Keratinocyte (primary cell): ENCODE data around the gene FBP1. TPM values are rescaled to one million over a fixed set of nuclear protein-coding genes. Genes with fewer than 3 reads are reported as not detected.

ENCODE experiments used
- DNase-seq: peaks from one replicate; pipeline ENCODE4 v3.0.0-alpha.2; 2011; ENCODE audit warnings: low read depth, missing footprints, low spot score
- FAIRE-seq: peaks from 2 replicates; lab custom pipeline; 2011; peaks lifted over from hg19 to GRCh38; lab: Jason Lieb, UNC
- H2AFZ ChIP-seq: 2 replicates; pipeline ENCODE4 v1.6.0; 2012; ENCODE audit warnings: low read length, control low read depth, inconsistent platforms; ENCODE audit not compliant: control insufficient read depth
- H3K27ac ChIP-seq: 2 replicates; pipeline ENCODE4 v1.5.1; 2011; ENCODE audit warnings: low read length; ENCODE audit not compliant: control insufficient read depth, insufficient read depth
- H3K27me3 ChIP-seq: 3 replicates; pipeline ENCODE4 v1.6.0; 2011; ENCODE audit warnings: low read length; ENCODE audit not compliant: control insufficient read depth, insufficient read depth; ENCODE audit errors: extremely low read depth
- H3K36me3 ChIP-seq, 2 experiments: 2 replicates in 1 of 2; 3 replicates in 1 of 2; pipeline ENCODE4 v1.5.1; 2011; ENCODE audit warnings: low read length in 2 of 2, mild to moderate bottlenecking in 1 of 2; ENCODE audit not compliant: control insufficient read depth in 2 of 2, insufficient read depth in 2 of 2; ENCODE audit errors: extremely low read depth in 1 of 2
- H3K4me1 ChIP-seq: 3 replicates; pipeline ENCODE4 v1.5.1; 2011; ENCODE audit warnings: low read length; ENCODE audit not compliant: control insufficient read depth, insufficient read depth; ENCODE audit errors: extremely low read depth
- H3K4me2 ChIP-seq: 3 replicates; pipeline ENCODE4 v1.6.0; 2011; ENCODE audit warnings: low read depth, low read length; ENCODE audit not compliant: control insufficient read depth, insufficient read depth; ENCODE audit errors: extremely low read depth
- H3K4me3 ChIP-seq, 3 experiments: fragments of 200-600 bp in 1 of 3; sonication (generic) in 1 of 3; 2 replicates in 2 of 3; 3 replicates in 1 of 3; pipeline ENCODE4 v1.5.1; 2011 to 2016; ENCODE audit warnings: low read length in 3 of 3, mild to moderate bottlenecking in 3 of 3, control low read depth in 2 of 3, inconsistent platforms in 1 of 3, low read depth in 1 of 3, mixed read lengths in 1 of 3, mixed run types in 1 of 3, moderate library complexity in 1 of 3; ENCODE audit not compliant: control insufficient read depth in 2 of 3, insufficient read depth in 2 of 3; ENCODE audit errors: extremely low read depth in 1 of 3
- H3K79me2 ChIP-seq: 2 replicates; pipeline ENCODE4 v1.6.0; 2012; ENCODE audit warnings: low read length; ENCODE audit not compliant: control insufficient read depth, insufficient read depth
- H3K9ac ChIP-seq: 3 replicates; pipeline ENCODE4 v1.6.0; 2011; ENCODE audit warnings: low read length; ENCODE audit not compliant: control insufficient read depth, insufficient read depth; ENCODE audit errors: extremely low read depth
- H3K9me1 ChIP-seq: 3 replicates; pipeline ENCODE4 v1.6.0; 2011; ENCODE audit warnings: low read length; ENCODE audit not compliant: control insufficient read depth, insufficient read depth; ENCODE audit errors: extremely low read depth
- H3K9me3 ChIP-seq: 2 replicates; pipeline ENCODE4 v1.5.1; 2012; ENCODE audit warnings: low read depth, low read length; ENCODE audit not compliant: control insufficient read depth
- H4K20me1 ChIP-seq: 3 replicates; pipeline ENCODE4 v1.6.0; 2011; ENCODE audit warnings: low read length; ENCODE audit not compliant: control insufficient read depth, insufficient read depth; ENCODE audit errors: extremely low read depth
- CTCF ChIP-seq, 3 experiments: IDR thresholded peaks in 1 of 3; conservative IDR thresholded peaks in 1 of 3; optimal IDR thresholded peaks in 1 of 3; 2 replicates in 2 of 3; 3 replicates in 1 of 3; pipeline versions ENCODE3 to v1.5.1; 2011; ENCODE audit warnings: low read length in 3 of 3, mild to moderate bottlenecking in 3 of 3, moderate library complexity in 2 of 3, control low read depth in 1 of 3, inconsistent platforms in 1 of 3; ENCODE audit not compliant: insufficient read depth in 2 of 3; ENCODE audit errors: extremely low read depth in 1 of 3
- EZH2 ChIP-seq: IDR thresholded peaks from one replicate; pipeline ENCODE4 v1.6.1; 2012; ENCODE audit warnings: inconsistent platforms, mild to moderate bottlenecking, low read length, moderate library complexity
- dilution Hi-C: fragments of 300-500 bp; cut with MboI; formaldehyde crosslinking; loops from one replicate; pipeline ENCODE4 v1.7.0; 2020; ENCODE audit warnings: low sequenced_read_pairs; ENCODE audit not compliant: extremely low pct_ligation_motif_present
- polyA plus RNA-seq, 5 experiments: library from polyadenylated mRNA; depleted of rRNA in 3 of 5; stranded (reverse) in 3 of 5; stranded (forward) in 1 of 5; unstranded in 1 of 5; fragments of >200 nt; gene quantifications; 1 replicate in 1 of 5; 2 replicates in 3 of 5; 3 replicates in 1 of 5; pipeline versions ENCODE4 v1.2.1 to v1.2.3, GENCODE V29; 2011 to 2012; ENCODE audit warnings: missing spikeins in 2 of 5, low read depth in 1 of 5, low replicate concordance in 1 of 5

The FBP1 gene
- polyA plus RNA-seq, 1 donor (not counting 4 experiments of a cell fraction or from before 2014, with no cell fraction given) = 0.16 TPM

DNA sequence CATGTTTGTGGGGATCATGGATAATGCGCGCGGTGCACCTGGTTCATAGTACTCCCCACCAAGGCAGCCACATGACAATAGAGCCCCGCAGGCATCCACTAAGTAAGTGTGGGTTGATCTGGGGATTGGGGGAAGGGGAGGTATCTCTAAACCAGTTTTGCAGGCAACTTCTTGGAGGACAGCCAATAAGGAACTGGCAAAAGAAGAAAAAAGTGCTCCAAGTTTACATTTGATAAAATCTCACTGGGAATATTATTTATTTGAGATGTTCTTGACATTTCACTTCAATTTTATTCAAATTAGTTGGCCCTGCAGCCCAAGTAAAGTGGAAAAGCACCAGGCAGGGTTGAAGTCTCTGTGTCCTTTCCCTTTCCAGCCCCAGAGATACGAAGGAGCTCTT, 8.5 kb downstream of the FBP1 start:
- Histone ChIP-seq H3K27me3 (no peaks in the 10 kb centered on the region), H3K9ac (no peak overlapping the region), H3K36me3 (no peaks in the 10 kb centered on the region), H3K9me1 (no peaks in the 10 kb centered on the region), H3K79me2 (no peaks in the 10 kb centered on the region), H3K27ac (no peak overlapping the region), H3K4me2 (peak overlapping the region; percentile 76), H3K9me3 (no peaks in the 10 kb centered on the region), H3K4me3 (no peak overlapping the region), H4K20me1 (no peaks in the 10 kb centered on the region), H2AFZ (no peak overlapping the region), H3K4me1 (peaks cover 24% of the 10 kb centered on the region)
- dilution Hi-C loops = no loop called here
- TF ChIP-seq CTCF (optimal IDR thresholded peaks at IDR 0.05 in 1 of 3, IDR thresholded peaks at IDR 0.05 in 1 of 3, conservative IDR thresholded peaks at IDR 0.05 in 1 of 3; ENCODE audit: extremely low read depth in 1 of 3, insufficient read depth in 2 of 3, low read length in 3 of 3) (no peak), EZH2 (no peak)
- peak; percentile 26 for DNase-seq
- FAIRE-seq = no peak

DNA sequence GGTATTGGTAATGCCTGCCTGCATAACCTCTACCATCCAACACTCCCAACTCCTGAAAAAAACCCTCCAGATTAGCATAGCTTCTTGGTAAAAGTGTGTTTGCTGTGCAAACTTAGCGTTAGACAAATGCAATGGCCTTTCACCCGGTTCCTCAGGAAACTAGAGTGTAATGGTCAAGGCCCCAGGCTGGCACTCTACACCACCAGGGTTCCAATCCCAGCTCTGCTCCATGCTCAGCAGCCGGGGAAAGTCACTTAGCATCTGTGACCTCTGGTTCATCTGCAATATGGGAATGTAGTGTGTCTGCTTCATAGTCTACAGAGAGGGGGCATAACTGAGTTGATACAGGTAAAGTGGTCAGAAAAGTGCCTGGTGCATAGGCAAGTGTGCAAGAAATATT, 9.0 kb downstream of the FBP1 start:
- TF ChIP-seq CTCF (optimal IDR thresholded peaks at IDR 0.05 in 1 of 3, IDR thresholded peaks at IDR 0.05 in 1 of 3, conservative IDR thresholded peaks at IDR 0.05 in 1 of 3; ENCODE audit: extremely low read depth in 1 of 3, insufficient read depth in 2 of 3, low read length in 3 of 3) = no peak
- TF ChIP-seq EZH2 = no peak
- H3K79me2 ChIP-seq = no peaks in the 10 kb centered on the region
- dilution Hi-C loops = no loop called here
- no peaks in the 10 kb centered on the region for H3K27me3 ChIP-seq
- H3K27ac ChIP-seq = no peak overlapping the region
- peaks cover 24% of the 10 kb centered on the region for H3K4me1 ChIP-seq
- no peaks in the 10 kb centered on the region for H4K20me1 ChIP-seq
- no peaks in the 10 kb centered on the region for H3K36me3 ChIP-seq
- no peak overlapping the region for H3K9ac ChIP-seq
- H3K4me2 ChIP-seq = peak overlapping the region; percentile 76
- H2AFZ ChIP-seq = no peak overlapping the region
- H3K4me3 ChIP-seq = no peak overlapping the region
- DNase-seq (no peak), FAIRE-seq (no peak)
- no peaks in the 10 kb centered on the region for H3K9me3 ChIP-seq
- no peaks in the 10 kb centered on the region for H3K9me1 ChIP-seq
